Fibroblast of upper back skin (primary cell): ENCODE measurements around the gene SYTL5.

Source experiments
- DNase-seq: peaks from one replicate; pipeline ENCODE4 v3.0.0-alpha.2; 2013

Gene SYTL5

DNA sequence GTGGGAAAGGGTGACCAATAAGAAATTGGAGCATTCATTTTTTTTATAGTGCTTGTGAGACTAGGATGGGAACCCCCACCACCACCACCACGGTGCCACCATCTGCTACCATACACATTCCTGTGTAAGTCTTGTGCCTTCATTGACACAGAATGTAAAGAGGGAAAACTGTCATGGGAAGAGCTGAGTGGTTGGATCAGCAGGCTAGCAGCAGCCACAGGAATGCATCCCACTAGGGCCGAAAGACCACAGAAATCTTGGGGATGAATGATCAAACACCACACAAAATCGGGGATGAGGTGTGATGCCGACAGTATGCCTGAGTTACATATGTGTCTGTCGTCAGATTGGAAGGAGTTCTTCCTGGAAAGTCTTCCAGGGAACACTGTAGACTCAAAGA lies 145.1 kb downstream of the SYTL5 start:
- peak; percentile 93 for DNase-seq

DNA sequence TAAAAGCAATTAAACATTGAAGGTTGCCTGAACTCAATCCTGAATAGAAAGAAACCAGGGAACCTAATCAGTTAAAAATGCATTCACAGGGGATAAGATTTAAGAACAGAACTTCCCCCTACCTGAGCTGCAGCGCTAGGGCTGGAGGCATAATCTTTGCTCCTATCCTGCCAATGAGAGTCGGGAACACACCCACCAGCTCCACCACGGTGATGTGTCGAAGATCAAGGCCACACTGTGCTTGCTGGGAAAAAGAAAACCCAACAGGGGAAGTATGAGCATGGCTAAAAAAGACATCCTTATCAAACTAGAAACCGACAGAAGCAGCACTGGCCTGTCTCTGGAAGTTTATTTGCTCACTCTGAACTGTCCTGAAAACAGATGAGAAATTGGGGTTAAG lies 148.0 kb downstream of the SYTL5 start:
- DNase-seq = no peak

GRCh38 chrX:38154818-38155217 lies 148.5 kb downstream of the SYTL5 start:
- DNase-seq = peak; percentile 26

DNA sequence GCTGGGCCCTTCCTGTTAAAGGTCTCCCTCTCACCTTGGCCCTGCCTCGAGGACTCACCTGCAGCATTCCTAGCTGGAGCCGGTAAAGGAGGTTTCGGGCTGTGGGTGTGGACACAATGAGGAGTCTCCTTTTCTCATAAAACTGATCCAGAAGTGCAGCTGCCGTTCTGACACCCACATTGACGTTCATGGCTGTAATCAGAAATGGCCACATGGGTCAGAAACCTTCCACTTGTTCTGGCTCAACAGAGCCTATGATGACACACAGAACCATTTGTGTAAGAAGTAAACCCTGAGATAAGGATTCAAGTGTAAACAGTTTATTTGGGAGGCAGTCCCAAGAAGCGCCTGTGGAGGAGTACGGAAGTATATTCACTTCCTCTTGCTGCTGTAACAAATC lies 150.5 kb downstream of the SYTL5 start:
- DNase-seq = no peak

- no peak for DNase-seq
Measured at GRCh38 chrX:38163193-38163592, 156.8 kb downstream of the SYTL5 start.

- no peak for DNase-seq
Measured at GRCh38 chrX:38165023-38165422, 158.7 kb downstream of the SYTL5 start.

GRCh38 chrX:38166478-38167083 lies 160.2 kb downstream of the SYTL5 start:
- DNase-seq = peak; percentile 25

GRCh38 chrX:38170556-38170955 lies 164.2 kb downstream of the SYTL5 start:
- no peak for DNase-seq

- DNase-seq = no peak
Measured at GRCh38 chrX:38172596-38172995, 166.2 kb downstream of the SYTL5 start.

DNA sequence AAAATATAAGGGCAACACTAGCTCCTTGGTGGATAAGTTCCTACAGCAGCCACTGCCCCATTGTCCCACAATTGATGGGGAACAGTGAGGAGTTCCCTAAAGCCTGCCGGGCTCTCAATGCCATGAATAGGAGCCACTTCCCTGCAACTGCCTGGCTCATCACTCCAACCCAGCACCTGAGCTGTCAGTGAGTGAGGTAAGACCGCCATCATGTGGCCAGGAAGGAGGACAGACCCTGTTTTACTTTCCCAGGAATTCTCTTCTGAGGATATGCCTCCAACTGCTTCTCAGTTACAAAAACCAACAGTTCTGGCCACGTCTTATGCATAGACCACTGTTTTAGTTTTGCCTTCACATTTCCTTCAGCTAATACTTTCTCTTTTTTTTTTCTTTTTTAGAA lies 168.8 kb downstream of the SYTL5 start:
- peak; percentile 30 for DNase-seq

DNA sequence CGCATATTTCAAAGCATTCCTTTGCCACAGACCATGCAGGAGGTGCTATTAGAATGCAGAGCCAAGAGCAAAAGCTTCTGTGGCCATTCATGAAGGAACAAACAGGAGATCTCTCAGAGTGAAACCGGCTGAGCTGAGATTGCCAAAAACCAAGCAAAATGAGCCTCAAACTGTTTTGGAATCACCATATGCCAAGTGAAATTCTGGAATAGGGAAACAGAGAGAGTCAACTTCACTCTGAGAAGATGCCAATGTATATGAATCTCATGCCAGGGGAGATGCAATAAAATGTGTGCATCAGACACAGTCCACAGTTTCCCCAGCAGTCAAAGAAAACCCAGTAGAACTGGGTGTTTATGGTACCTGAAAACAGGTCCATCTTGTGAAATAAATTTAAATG lies 172.0 kb downstream of the SYTL5 start:
- DNase-seq = no peak
